Astrocyte of the cerebellum (primary cell): ENCODE results near the gene ARHGEF28.

Source experiments
- DNase-seq: peaks from one replicate; pipeline ENCODE4 v3.0.0-alpha.2; 2011; ENCODE audit warnings: low read depth
- H3K4me3 ChIP-seq: 2 replicates; pipeline ENCODE4 v1.5.1; 2011; ENCODE audit warnings: mild to moderate bottlenecking, low read depth, low read length, moderate library complexity
- CTCF ChIP-seq: IDR thresholded peaks from 2 replicates; pipeline ENCODE4 v1.5.1; 2012; ENCODE audit warnings: low read length, low read depth, moderate library complexity, mild to moderate bottlenecking; ENCODE audit errors: missing control alignments
- in situ Hi-C: cut with HindIII; loops from 2 replicates; pipeline ENCODE4 v1.10.0; 2017; ENCODE audit warnings: low sequenced_read_pairs

The ARHGEF28 gene

GRCh38 chr5:73733219-73733618 is 107.2 kb downstream of the ARHGEF28 start:
- no peak for TF ChIP-seq CTCF
- no peak overlapping the region for H3K4me3 ChIP-seq
- DNase-seq = no peak
- in situ Hi-C loops = no loop called here

- H3K4me3 ChIP-seq = no peak overlapping the region
- in situ Hi-C loops = no loop called here
- no peak for TF ChIP-seq CTCF
- no peak for DNase-seq
Measured at GRCh38 chr5:73735032-73735734, 109.2 kb downstream of the ARHGEF28 start.

GRCh38 chr5:73739650-73740049 is 113.7 kb downstream of the ARHGEF28 start:
- in situ Hi-C loops = no loop called here
- TF ChIP-seq CTCF = no peak

GRCh38 chr5:73740274-73740790 is 114.3 kb downstream of the ARHGEF28 start:
- no peak for DNase-seq
- no peak overlapping the region for H3K4me3 ChIP-seq
- TF ChIP-seq CTCF = no peak
- in situ Hi-C loops = no loop called here

More at GRCh38 chr5:73739650-73740049, 113.7 kb downstream of the ARHGEF28 start:
- no peak overlapping the region for H3K4me3 ChIP-seq
- no peak for DNase-seq

GRCh38 chr5:73743161-73743560 is 117.2 kb downstream of the ARHGEF28 start:
- TF ChIP-seq CTCF = no peak

GRCh38 chr5:73745836-73746235 is 119.8 kb downstream of the ARHGEF28 start:
- TF ChIP-seq CTCF = no peak
- in situ Hi-C loops = no loop called here
- no peak overlapping the region for H3K4me3 ChIP-seq
- no peak for DNase-seq

More at GRCh38 chr5:73743161-73743560, 117.2 kb downstream of the ARHGEF28 start:
- in situ Hi-C loops = no loop called here
- H3K4me3 ChIP-seq = no peak overlapping the region
- no peak for DNase-seq
